Measurements from ENCODE around the gene KIF4A.

GRCh38 chrX:70254063-70254400, 35.9 kb upstream of the KIF4A start:
- TF ChIP-seq CTCF (IDR thresholded peaks at IDR 0.05), result no peak
- no peak for TF ChIP-seq POLR2A (IDR thresholded peaks at IDR 0.05)

Measured in gastroesophageal sphincter (tissue), 3 donors.